OCI-LY3 (cell line): ENCODE results near the gene EPS8L1.

ENCODE experiments used
- CTCF ChIP-seq: fragments of 200-600, 300-600 bp; sonication (generic); IDR thresholded peaks from 2 replicates; pipeline ENCODE4 v1.5.1; 2014; ENCODE audit warnings: antibody characterized with exemption, low read length, low read depth
- EZH2phosphoT487 ChIP-seq: fragments of 200-600 bp; shearing (Covaris generic); IDR thresholded peaks from 2 replicates; pipeline ENCODE4 v1.6.1; 2018; ENCODE audit warnings: antibody characterized with exemption, mixed run types, low read depth

GRCh38 chr19:55069865-55070197, 5.8 kb upstream of the EPS8L1 start:
- no peak for TF ChIP-seq CTCF
- no peak for TF ChIP-seq EZH2phosphoT487
